GM19372 (cell line): ENCODE measurements around the gene GAS2L2.

Experiments
- ATAC-seq: cut with Tn5 transposase; IDR thresholded peaks from one replicate; pipeline ENCODE4 v1.9.1; 2021; ENCODE audit warnings: mild to moderate bottlenecking, low read depth, moderate library complexity; ENCODE audit not compliant: unreplicated experiment

Gene GAS2L2

GRCh38 chr17:35730400-35731005, 22.5 kb downstream of the GAS2L2 start:
- ATAC-seq, result no peak

- ATAC-seq, result no peak
Measured at GRCh38 chr17:35729405-35729833, 23.6 kb downstream of the GAS2L2 start.

- no peak for ATAC-seq
Measured at GRCh38 chr17:35728551-35728950, 24.5 kb downstream of the GAS2L2 start.

DNA sequence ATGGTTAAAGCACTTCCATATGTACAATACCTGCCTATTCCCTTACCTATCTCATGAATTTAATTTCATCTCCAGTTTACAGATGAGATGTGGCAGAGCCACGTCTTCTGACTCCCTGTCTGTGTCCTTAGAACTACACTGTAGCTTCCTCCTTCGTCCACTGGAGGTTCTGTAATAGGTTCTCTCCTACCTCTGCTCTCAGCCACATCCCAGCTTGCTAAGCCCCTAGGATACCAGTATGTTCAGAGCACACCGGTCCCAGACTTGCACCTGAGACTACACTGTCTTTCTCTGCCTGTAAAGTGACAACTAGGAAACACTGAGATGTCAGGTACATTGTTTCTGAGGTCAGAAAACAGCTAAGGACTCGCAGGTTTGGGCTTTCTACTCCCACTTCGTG, 25.4 kb downstream of the GAS2L2 start:
- no peak for ATAC-seq

GRCh38 chr17:35726953-35727460, 26.0 kb downstream of the GAS2L2 start:
- no peak for ATAC-seq

DNA sequence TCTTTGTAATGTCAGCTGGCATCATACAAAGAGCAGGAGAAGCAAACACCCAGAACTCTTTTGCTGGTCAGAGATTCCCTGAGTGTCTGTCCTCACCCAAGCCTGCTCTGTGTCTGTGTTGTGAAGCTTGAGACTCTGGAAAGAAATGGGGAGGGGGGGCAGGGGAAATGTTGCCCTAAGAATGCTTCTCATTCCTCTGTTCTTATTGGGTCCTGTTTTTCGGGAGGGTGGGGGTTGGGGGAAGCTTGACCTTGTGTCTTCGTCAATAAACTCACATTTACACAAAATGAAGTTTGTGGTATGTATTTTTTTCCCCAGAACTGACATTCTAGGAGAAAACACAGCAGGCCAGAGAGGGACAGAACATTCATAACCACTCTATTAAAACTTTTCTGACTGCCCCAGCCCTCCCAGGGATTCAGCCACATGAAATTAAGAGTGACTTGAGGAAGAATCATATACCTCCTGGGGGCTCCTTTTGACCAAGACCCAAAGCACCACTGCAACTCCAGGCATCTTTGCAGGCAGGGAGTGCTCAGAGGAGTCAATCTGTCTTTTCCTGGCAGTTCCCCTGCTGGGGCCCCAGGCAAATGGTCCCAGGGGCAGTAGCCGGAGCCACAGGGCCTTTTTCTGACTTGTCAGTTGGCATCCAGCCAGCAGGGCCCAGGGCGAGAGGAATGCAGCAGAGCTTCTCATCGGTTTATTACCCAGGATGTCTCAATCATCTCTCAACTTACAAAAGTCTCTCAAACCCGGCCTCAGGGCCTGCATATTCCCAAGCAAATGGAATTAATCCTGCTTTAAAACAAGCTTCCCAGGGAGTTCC, 26.7 kb downstream of the GAS2L2 start:
- ATAC-seq, result no peak

DNA sequence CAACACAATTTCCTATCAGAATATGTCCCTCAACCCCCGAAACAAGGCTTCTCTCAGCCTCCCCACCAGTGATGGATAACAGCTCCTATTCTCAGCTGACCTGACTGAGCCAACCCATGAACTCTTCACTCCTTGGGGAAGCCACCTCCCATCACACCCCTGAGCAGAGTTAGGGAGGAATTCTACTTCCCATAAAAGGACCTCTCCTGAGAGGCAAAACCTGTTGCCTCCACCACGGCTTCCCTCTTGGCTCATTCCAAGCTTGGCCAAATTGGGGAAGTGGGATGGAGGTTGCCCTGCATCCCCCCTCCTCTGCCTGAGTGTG, 27.3 kb downstream of the GAS2L2 start:
- no peak for ATAC-seq

- ATAC-seq, result no peak
Measured at GRCh38 chr17:35725058-35725457, 28.0 kb downstream of the GAS2L2 start.

GRCh38 chr17:35723735-35724134, 29.3 kb downstream of the GAS2L2 start:
- no peak for ATAC-seq

GRCh38 chr17:35717475-35717874, 35.6 kb downstream of the GAS2L2 start:
- no peak for ATAC-seq

- no peak for ATAC-seq
Measured at GRCh38 chr17:35716897-35717465, 36.1 kb downstream of the GAS2L2 start.

DNA sequence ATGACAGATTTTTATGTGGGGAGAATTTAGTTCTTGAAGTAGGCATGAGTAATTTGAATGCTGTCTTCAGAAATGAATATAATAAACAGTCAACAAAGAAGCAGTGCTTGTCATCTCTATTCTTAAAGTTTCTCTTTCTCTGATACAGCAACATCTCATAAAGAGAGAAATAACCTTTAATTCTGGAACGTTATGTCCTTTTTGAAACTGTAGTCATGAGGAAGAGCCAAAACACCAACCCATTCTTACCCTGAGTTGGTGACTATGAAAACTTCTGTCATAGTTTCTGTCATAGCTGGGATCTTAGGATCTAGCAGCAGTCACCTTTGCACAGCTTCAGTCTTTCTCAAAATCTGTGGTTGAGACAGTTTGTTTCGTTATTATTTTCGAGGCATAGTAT, 36.9 kb downstream of the GAS2L2 start:
- ATAC-seq, result no peak

- ATAC-seq, result no peak
Measured at GRCh38 chr17:35715416-35715815, 37.6 kb downstream of the GAS2L2 start.

GRCh38 chr17:35714988-35715387, 38.1 kb downstream of the GAS2L2 start:
- ATAC-seq, result no peak

- no peak for ATAC-seq
Measured at GRCh38 chr17:35713069-35713728, 39.8 kb downstream of the GAS2L2 start.

- ATAC-seq, result no peak
Measured at GRCh38 chr17:35710950-35711349, 42.1 kb downstream of the GAS2L2 start.

DNA sequence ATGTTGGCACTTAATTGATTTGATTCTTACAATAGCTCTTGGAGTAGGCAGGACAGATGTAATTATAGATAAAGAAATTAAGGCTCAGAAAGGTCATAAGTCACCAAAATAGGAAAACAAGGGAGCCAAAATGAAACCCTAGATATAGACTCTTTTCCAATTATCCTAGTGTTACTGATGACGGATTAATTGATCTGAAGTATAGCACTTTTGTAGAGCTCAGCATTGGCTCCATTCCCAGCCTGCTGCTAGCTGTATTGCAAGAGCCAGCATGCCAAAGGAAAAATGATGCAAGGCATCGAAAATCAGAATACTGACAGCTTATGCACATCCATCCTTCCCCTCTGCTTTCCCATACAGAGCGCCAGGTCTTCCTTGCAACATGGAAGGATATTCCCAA, 43.2 kb downstream of the GAS2L2 start:
- no peak for ATAC-seq

- ATAC-seq, result no peak
Measured at GRCh38 chr17:35708951-35709350, 44.1 kb downstream of the GAS2L2 start.

DNA sequence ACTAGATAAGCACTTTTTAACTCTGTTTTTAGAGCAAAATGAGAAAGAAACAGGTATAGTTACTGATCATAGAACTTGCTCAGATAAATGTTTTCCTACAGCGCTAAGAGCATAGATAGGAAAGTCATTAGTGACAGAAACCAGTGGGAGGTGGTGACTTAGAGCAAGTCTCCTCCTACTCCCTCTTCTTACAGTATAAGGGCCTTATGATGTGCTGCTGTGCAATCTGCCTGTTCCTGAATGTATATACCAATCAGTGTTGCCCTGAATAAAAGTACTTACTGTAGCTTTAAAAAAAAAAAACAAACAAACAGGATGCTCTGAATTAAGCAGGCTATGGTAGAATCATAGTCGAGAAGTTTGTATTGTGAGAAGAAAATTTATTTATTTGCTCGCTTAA, 44.9 kb downstream of the GAS2L2 start:
- ATAC-seq, result no peak

GRCh38 chr17:35705705-35706104, 47.3 kb downstream of the GAS2L2 start:
- no peak for ATAC-seq

DNA sequence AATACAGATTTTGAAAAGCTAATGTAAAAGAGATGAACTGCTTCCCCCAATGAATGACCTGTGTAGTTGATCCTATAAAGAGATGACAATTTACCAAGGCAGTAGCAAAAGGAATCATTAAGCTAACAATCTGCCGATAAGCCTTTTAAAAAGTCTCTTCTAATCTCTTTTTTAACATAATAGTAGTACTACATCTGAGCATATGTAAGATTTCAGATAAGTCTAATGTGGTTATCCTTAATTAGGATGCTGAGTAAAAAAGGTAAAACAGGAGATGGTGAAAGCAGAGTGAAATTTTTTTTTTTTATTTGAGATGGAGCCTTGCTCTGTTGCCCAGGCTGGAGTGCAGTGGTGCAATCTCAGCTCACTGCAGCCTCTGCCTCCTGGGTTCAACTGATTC, 47.8 kb downstream of the GAS2L2 start:
- no peak for ATAC-seq
